Measurements from ENCODE around the gene ANKMY1.

Gene ANKMY1

GRCh38 chr2:240477916-240478315, 79.9 kb downstream of the ANKMY1 start:
- H3K27me3 ChIP-seq (ENCODE audit: insufficient read depth, low read length, poor library complexity, severe bottlenecking), result no peaks in the 10 kb centered on the region
- H3K4me2 ChIP-seq (ENCODE audit: low read depth, low read length, poor library complexity, severe bottlenecking), result no peak overlapping the region
- H3K9me2 ChIP-seq (replicated peaks; ENCODE audit: low read depth, low read length), result no peaks in the 10 kb centered on the region
- H3K4me1 ChIP-seq (ENCODE audit: insufficient read depth, low read length, poor library complexity, severe bottlenecking), result no peaks in the 10 kb centered on the region
- no peaks in the 10 kb centered on the region for H4K20me1 ChIP-seq (ENCODE audit: insufficient read depth, low read length, poor library complexity, severe bottlenecking)
- TF ChIP-seq CTCF (conservative IDR thresholded peaks at IDR 0.05; ENCODE audit: low read length) (no peak), EZH2phosphoT487 (IDR thresholded peaks at IDR 0.05; ENCODE audit: borderline replicate concordance) (no peak)
- H3K9me3 ChIP-seq (ENCODE audit: insufficient read depth, low read depth, low read length), result 0 out of 2 replicates have a peak, but pooled peaks cover 4% of the 10 kb centered on the region
- H3K36me3 ChIP-seq (ENCODE audit: insufficient read depth, low read length), result no peaks in the 10 kb centered on the region
- H3K9ac ChIP-seq (ENCODE audit: low read depth, low read length, poor library complexity, severe bottlenecking), result no peak overlapping the region
- H3K79me2 ChIP-seq (ENCODE audit: insufficient read depth, low read length), result no peaks in the 10 kb centered on the region
- H2AFZ ChIP-seq (ENCODE audit: low read length), result no peak overlapping the region
- no peaks in the 10 kb centered on the region for H3F3A ChIP-seq (ENCODE audit: low read depth)
- no peak overlapping the region for H3K4me3 ChIP-seq (ENCODE audit: low read length, poor library complexity, severe bottlenecking)

GRCh38 chr2:240473211-240473610, 84.6 kb downstream of the ANKMY1 start:
- no peaks in the 10 kb centered on the region for H3K79me2 ChIP-seq (ENCODE audit: insufficient read depth, low read length)
- no peaks in the 10 kb centered on the region for H3K9me2 ChIP-seq (replicated peaks; ENCODE audit: low read depth, low read length)
- H3K4me2 ChIP-seq (ENCODE audit: low read depth, low read length, poor library complexity, severe bottlenecking), result no peak overlapping the region
- H3K36me3 ChIP-seq (ENCODE audit: insufficient read depth, low read length), result no peaks in the 10 kb centered on the region
- no peaks in the 10 kb centered on the region for H3K4me1 ChIP-seq (ENCODE audit: insufficient read depth, low read length, poor library complexity, severe bottlenecking)
- H3K9ac ChIP-seq (ENCODE audit: low read depth, low read length, poor library complexity, severe bottlenecking), result no peak overlapping the region
- H4K20me1 ChIP-seq (ENCODE audit: insufficient read depth, low read length, poor library complexity, severe bottlenecking), result no peaks in the 10 kb centered on the region
- H3F3A ChIP-seq (ENCODE audit: low read depth), result no peaks in the 10 kb centered on the region
- no peak overlapping the region for H3K4me3 ChIP-seq (ENCODE audit: low read length, poor library complexity, severe bottlenecking)
- H2AFZ ChIP-seq (ENCODE audit: low read length), result no peak overlapping the region
- H3K9me3 ChIP-seq (ENCODE audit: insufficient read depth, low read depth, low read length), result 0 out of 2 replicates have a peak, but pooled peaks cover 4% of the 10 kb centered on the region
- no peaks in the 10 kb centered on the region for H3K27me3 ChIP-seq (ENCODE audit: insufficient read depth, low read length, poor library complexity, severe bottlenecking)
- TF ChIP-seq CTCF (conservative IDR thresholded peaks at IDR 0.05; ENCODE audit: low read length) (no peak), EZH2phosphoT487 (IDR thresholded peaks at IDR 0.05; ENCODE audit: borderline replicate concordance) (no peak)

GRCh38 chr2:240472078-240472790, 85.6 kb downstream of the ANKMY1 start:
- Histone ChIP-seq H3K4me2 (ENCODE audit: low read depth, low read length, poor library complexity, severe bottlenecking) (no peak overlapping the region), H3K79me2 (ENCODE audit: insufficient read depth, low read length) (no peaks in the 10 kb centered on the region), H3K9ac (ENCODE audit: low read depth, low read length, poor library complexity, severe bottlenecking) (no peak overlapping the region), H3F3A (ENCODE audit: low read depth) (no peaks in the 10 kb centered on the region), H3K4me1 (ENCODE audit: insufficient read depth, low read length, poor library complexity, severe bottlenecking) (no peaks in the 10 kb centered on the region), H4K20me1 (ENCODE audit: insufficient read depth, low read length, poor library complexity, severe bottlenecking) (no peaks in the 10 kb centered on the region), H3K36me3 (ENCODE audit: insufficient read depth, low read length) (no peaks in the 10 kb centered on the region), H3K27me3 (ENCODE audit: insufficient read depth, low read length, poor library complexity, severe bottlenecking) (no peaks in the 10 kb centered on the region), H3K9me3 (ENCODE audit: insufficient read depth, low read depth, low read length) (0 out of 2 replicates have a peak, but pooled peaks cover 4% of the 10 kb centered on the region), H3K9me2 (replicated peaks; ENCODE audit: low read depth, low read length) (no peaks in the 10 kb centered on the region), H3K4me3 (ENCODE audit: low read length, poor library complexity, severe bottlenecking) (no peak overlapping the region), H2AFZ (ENCODE audit: low read length) (no peak overlapping the region)
- TF ChIP-seq EZH2phosphoT487 (IDR thresholded peaks at IDR 0.05; ENCODE audit: borderline replicate concordance) (no peak), CTCF (conservative IDR thresholded peaks at IDR 0.05; ENCODE audit: low read length) (no peak)
